Urinary bladder (tissue), 4 donors: ENCODE results near the gene ITGAV. TPM values are rescaled to one million over a fixed set of nuclear protein-coding genes. Genes with fewer than 3 reads are reported as not detected.

ENCODE experiments used
- DNase-seq: peaks from one replicate; pipeline ENCODE4 v3.0.0-alpha.2; 2015; ENCODE audit errors: extremely low spot score
- H3K27ac ChIP-seq: one replicate; pipeline ENCODE4 v1.5.1; 2013; ENCODE audit warnings: low read depth, mild to moderate bottlenecking, moderate library complexity
- H3K36me3 ChIP-seq: one replicate; pipeline ENCODE4 v1.6.1; 2013; ENCODE audit warnings: mild to moderate bottlenecking, moderate library complexity; ENCODE audit not compliant: insufficient read depth
- H3K4me1 ChIP-seq: one replicate; pipeline ENCODE4 v1.6.1; 2013; ENCODE audit warnings: mild to moderate bottlenecking, moderate library complexity; ENCODE audit not compliant: insufficient read depth
- H3K4me3 ChIP-seq: one replicate; pipeline ENCODE4 v1.5.1; 2013; ENCODE audit warnings: low read depth, low read length
- WGBS: extraction: QIAGEN DNeasy Blood & Tissue Kit; methylation state at CpG from one replicate; pipeline ENCODE4 v1.1.7; 2013; 5-methylcytosine and 5-hydroxymethylcytosine counted together
- polyA plus RNA-seq: library from polyadenylated mRNA; stranded (reverse); fragments of 200-250 nt; gene quantifications from one replicate; pipeline ENCODE4 v1.2.3, GENCODE V29; 2013
- total RNA-seq: library from RNA; depleted of rRNA; stranded (reverse); fragments of >200 nt; gene quantifications from one replicate; pipeline ENCODE4 v1.2.3, GENCODE V29; 2014
- donor health status: healthy with polysubstance abuse.
- donor health status: healthy.

The ITGAV gene
- total and polyA plus RNA-seq, 2 donors: 33.1 to 183 TPM

DNA sequence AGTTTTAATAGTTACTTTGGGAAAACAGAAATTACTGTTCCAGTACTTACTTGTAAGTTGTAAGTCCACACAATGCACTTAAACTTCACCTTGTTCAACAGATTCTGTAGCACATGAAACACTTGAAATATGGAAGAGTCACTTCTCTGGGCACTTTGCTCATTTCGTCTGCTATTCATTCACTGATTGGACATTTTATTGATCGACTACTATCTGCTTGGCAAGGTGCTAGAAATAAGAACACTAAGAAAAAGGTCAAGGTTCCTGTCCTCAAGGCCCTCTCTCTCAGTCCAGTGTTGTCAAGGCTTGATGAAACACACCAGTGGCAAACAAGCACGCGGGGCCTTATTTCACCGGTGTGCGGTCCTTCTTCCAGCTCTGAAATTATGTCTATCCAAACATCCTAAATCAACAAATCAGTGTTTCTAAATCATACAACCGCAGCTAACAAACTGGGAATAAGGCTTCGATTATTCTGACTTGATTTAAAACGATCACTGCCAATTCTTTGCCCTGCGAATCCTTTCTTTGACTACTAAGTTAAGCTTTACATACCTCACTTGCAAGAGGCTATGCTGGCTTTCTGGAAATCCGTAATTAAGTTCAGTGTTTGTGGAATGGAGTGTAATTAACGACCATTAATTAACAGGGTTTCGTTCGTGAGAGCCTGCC is 780 bp upstream of the ITGAV start:
- Histone ChIP-seq H3K36me3 (no peaks in the 10 kb centered on the region), H3K4me3 (peak overlapping the region; percentile 86), H3K27ac (peak overlapping the region; percentile 95), H3K4me1 (no peaks in the 10 kb centered on the region)
- no peak for DNase-seq
- WGBS: 25% methylated on average over 14 of the region's 14 CpGs

DNA sequence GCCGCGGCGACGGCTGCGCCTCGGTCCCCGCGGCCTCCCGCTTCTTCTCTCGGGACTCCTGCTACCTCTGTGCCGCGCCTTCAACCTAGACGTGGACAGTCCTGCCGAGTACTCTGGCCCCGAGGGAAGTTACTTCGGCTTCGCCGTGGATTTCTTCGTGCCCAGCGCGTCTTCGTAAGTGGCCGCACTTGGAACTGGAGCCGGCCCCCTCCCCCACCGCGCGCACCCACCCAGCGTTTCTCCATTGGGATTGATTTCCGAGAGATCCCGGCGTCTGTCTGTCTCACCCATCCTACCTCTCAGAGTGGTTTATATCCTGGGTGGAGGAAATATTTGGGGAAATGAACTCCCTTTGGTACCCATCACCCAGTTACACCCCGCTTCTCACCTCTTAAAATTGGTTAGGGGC is 498 bp downstream of the ITGAV start:
- Histone ChIP-seq H3K4me1 (peaks cover 2% of the 10 kb centered on the region), H3K36me3 (no peaks in the 10 kb centered on the region), H3K27ac (peak overlapping the region; percentile 95), H3K4me3 (peak overlapping the region; percentile 86)
- under 1% methylated on average over 32 of the region's 32 CpGs for WGBS
- no peak for DNase-seq

DNA sequence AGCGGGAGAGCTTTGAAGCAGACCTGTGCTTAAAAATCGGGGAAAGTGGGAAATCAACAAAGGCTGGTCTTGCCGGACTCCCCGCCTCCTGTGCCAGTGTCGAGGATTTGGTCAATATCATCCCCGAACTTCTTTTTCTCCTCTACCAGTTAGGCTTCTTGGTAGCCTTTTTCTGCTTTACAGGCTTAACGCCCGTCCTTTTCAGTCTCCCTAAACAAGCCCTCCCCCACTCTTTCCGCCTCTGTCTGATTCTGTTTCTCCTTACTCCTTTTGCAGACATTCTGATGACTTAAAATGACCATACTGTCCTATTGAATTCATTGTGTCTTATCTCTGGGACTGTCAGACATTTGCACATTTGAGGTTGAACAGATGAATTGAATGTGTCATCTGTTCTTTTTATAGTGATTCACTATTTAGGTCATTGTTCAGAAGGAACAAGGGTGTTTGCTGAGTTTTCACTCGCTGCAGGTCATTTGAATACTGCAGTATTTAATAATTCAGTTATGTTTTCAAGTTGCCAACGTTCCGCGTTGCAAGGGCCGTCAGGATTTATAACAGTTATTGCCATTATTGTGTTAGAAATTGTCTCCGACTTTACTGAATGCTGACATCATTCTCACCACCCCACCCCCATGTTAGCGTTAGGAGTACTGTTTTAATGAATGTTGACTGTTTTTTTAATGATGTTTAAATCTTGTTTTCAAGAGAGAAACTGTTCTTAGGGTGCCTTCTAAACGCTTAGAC is 1.1 kb downstream of the ITGAV start:
- no peaks in the 10 kb centered on the region for H3K36me3 ChIP-seq
- WGBS: under 1% methylated on average over 17 of the region's 17 CpGs
- H3K4me1 ChIP-seq: peaks cover 2% of the 10 kb centered on the region
- DNase-seq: peak; percentile 36
- H3K27ac ChIP-seq: peak overlapping the region; percentile 95
- peak overlapping the region; percentile 86 for H3K4me3 ChIP-seq

DNA sequence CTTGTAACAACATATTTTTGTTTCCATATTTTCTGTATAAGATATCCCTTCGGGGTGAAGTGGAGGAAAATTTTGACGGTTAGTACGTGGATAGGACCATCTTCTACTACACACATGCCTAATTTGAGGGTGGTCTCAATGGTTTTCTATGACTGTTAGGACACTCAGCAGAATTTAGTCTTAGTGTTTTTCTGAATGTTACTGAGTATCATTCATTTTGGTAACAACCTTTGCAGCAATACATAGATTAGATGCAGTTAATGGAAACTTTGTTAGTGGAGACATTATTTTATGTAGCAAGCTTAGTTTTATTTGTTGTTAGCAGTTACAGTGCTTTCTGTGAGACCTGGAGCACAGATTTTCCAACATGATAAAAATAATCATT is 1.6 kb downstream of the ITGAV start:
- Histone ChIP-seq H3K4me3 (peak overlapping the region; percentile 86), H3K4me1 (peaks cover 2% of the 10 kb centered on the region), H3K36me3 (no peaks in the 10 kb centered on the region), H3K27ac (no peak overlapping the region)
- 17% methylated on average over 3 of the region's 3 CpGs for WGBS
- DNase-seq: no peak

DNA sequence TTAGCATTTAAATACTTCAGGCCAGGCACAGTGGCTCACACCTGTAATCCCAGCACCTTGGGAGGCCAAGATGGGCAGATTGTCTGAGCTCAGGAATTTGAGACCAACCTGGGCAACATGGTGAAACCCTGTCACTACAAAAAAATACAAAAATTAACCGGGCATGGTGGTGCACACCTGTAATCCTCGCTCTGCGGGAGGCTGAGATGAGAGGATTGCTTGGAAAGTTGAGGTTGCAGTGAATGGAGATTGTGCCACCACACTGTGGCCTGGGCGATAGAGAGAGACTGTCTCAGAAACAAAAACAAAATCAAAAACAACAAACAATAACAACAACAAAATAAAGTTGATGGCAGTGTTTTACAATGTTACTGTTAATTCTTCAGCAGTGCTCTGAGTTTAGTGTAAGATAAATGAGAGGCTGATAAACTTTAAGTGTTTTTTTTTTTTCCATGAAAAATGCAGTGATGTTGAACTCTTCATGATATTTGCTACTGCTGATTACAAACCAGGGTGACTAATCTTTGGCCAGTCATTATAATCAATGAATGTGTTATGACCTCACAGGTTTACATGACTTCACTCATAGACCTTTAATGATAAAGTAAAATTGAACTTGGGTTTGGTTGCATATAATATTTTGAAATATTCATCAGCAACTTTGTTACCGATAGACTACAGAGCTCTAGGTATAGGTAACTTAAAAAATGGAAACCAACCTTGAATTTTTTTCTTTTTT is 2.5 kb downstream of the ITGAV start:
- Histone ChIP-seq H3K4me1 (peaks cover 2% of the 10 kb centered on the region), H3K27ac (no peak overlapping the region), H3K36me3 (no peaks in the 10 kb centered on the region), H3K4me3 (no peak overlapping the region)
- 95% methylated on average over 5 of the region's 5 CpGs for WGBS
- DNase-seq: no peak

GRCh38 chr2:186593523-186593922 is 3.7 kb downstream of the ITGAV start:
- H3K4me3 ChIP-seq: no peak overlapping the region
- WGBS: 85% methylated on average over 3 of the region's 3 CpGs
- no peak for DNase-seq
- no peak overlapping the region for H3K27ac ChIP-seq
- no peaks in the 10 kb centered on the region for H3K36me3 ChIP-seq
- H3K4me1 ChIP-seq: peaks cover 2% of the 10 kb centered on the region

GRCh38 chr2:186594001-186594722 is 4.3 kb downstream of the ITGAV start:
- Histone ChIP-seq H3K4me3 (no peak overlapping the region), H3K36me3 (no peaks in the 10 kb centered on the region), H3K27ac (no peak overlapping the region), H3K4me1 (peaks cover 2% of the 10 kb centered on the region)
- WGBS: 50% methylated on average over 4 of the region's 4 CpGs
- no peak for DNase-seq

GRCh38 chr2:186595219-186595618 is 5.4 kb downstream of the ITGAV start:
- Histone ChIP-seq H3K27ac (no peak overlapping the region), H3K4me1 (peaks cover 3% of the 10 kb centered on the region), H3K4me3 (no peak overlapping the region), H3K36me3 (no peaks in the 10 kb centered on the region)
- no peak for DNase-seq
- 52% methylated on average over 2 of the region's 2 CpGs for whole genome bisulfite sequencing

DNA sequence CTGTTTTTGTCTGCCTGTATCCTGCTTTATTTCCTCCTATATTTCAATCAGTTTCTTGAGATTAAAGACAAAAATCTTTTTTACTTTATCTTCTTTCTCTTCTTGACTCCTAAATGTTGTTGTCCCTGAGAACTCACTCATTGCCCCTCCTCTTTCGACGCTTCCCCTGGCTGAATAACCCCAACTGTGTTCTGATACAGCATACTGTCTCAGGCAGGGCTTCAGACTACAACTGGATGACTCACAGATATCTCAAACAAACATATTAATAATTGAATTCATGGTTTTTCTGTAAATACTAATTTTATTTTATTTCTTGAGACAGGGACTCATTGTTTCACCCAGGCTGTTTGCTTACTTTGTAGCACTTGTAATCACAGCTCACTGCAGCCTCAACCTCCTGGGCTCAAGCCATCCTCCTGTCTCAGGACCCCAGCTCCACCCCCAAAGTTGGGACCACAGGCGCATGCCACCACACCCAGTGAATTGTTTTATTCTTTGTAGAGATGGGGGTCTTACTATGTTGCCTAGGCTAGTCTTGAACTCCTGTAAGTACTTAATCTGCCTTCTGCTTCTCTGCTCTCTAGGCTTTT is 9.4 kb downstream of the ITGAV start:
- Histone ChIP-seq H3K27ac (no peak overlapping the region), H3K4me3 (no peak overlapping the region), H3K36me3 (no peaks in the 10 kb centered on the region), H3K4me1 (peaks cover 3% of the 10 kb centered on the region)
- 80% methylated on average over 3 of the region's 3 CpGs for WGBS
- no peak for DNase-seq

- no peak for DNase-seq
- Histone ChIP-seq H3K36me3 (no peaks in the 10 kb centered on the region), H3K27ac (no peak overlapping the region), H3K4me3 (no peak overlapping the region), H3K4me1 (peaks cover 1% of the 10 kb centered on the region)
- WGBS: 83% methylated on average over 1 of the region's 1 CpG
Measured at GRCh38 chr2:186603286-186603685, 13.4 kb downstream of the ITGAV start.

- Histone ChIP-seq H3K36me3 (no peaks in the 10 kb centered on the region), H3K27ac (no peak overlapping the region), H3K4me1 (no peaks in the 10 kb centered on the region), H3K4me3 (no peak overlapping the region)
- DNase-seq: no peak
- WGBS: 73% methylated on average over 3 of the region's 3 CpGs
Measured at GRCh38 chr2:186605041-186605440, 15.2 kb downstream of the ITGAV start.

GRCh38 chr2:186607660-186608324 is 17.9 kb downstream of the ITGAV start:
- no peak for DNase-seq
- Histone ChIP-seq H3K27ac (no peak overlapping the region), H3K36me3 (no peaks in the 10 kb centered on the region), H3K4me1 (peaks cover 2% of the 10 kb centered on the region), H3K4me3 (no peak overlapping the region)
- 96% methylated on average over 6 of the region's 6 CpGs for WGBS

- WGBS: 80% methylated on average over 7 of the region's 7 CpGs
- DNase-seq: no peak
- Histone ChIP-seq H3K4me3 (no peak overlapping the region), H3K4me1 (peaks cover 2% of the 10 kb centered on the region), H3K36me3 (no peaks in the 10 kb centered on the region), H3K27ac (no peak overlapping the region)
Measured at GRCh38 chr2:186610785-186611184, 20.9 kb downstream of the ITGAV start.
